ENCODE data around the gene CARMIL3. TPM values are rescaled to one million over a fixed set of nuclear protein-coding genes. Genes with fewer than 3 reads are reported as not detected.

The CARMIL3 gene
- total RNA-seq, 1 donor from 2014 or later = 0.11 TPM

GRCh38 chr14:24060443-24060842 lies 8.6 kb downstream of the CARMIL3 start:
- Histone ChIP-seq H3K27ac (replicated peaks) (no peak overlapping the region), H3K4me3 (no peak overlapping the region), H3K27me3 (ENCODE audit: low read depth) (peaks cover 5% of the 10 kb centered on the region), H3K9me3 (replicated peaks) (no peaks in the 10 kb centered on the region), H3K4me1 (no peaks in the 10 kb centered on the region), H3K36me3 (no peaks in the 10 kb centered on the region)
- DNase-seq = no peak
- intact Hi-C loops (cut with micrococcal nuclease) = loop anchor here (5.0 kb wide), 1 partner anchor 47 kb away; no protein-coding TSS in a partner anchor
- TF ChIP-seq CTCF (IDR thresholded peaks at IDR 0.05; ENCODE audit: borderline replicate concordance) = no peak

- Histone ChIP-seq H3K27me3 (ENCODE audit: low read depth) (peaks cover 5% of the 10 kb centered on the region), H3K36me3 (no peaks in the 10 kb centered on the region), H3K4me3 (no peak overlapping the region), H3K4me1 (no peaks in the 10 kb centered on the region), H3K27ac (replicated peaks) (no peak overlapping the region), H3K9me3 (replicated peaks) (no peaks in the 10 kb centered on the region)
- no peak for TF ChIP-seq CTCF (IDR thresholded peaks at IDR 0.05; ENCODE audit: borderline replicate concordance)
- intact Hi-C loops (cut with micrococcal nuclease) = loop anchor here (5.0 kb wide), 1 partner anchor 46 kb away; no protein-coding TSS in a partner anchor
- DNase-seq = no peak
Observed at GRCh38 chr14:24060984-24061913, 9.4 kb downstream of the CARMIL3 start.

DNA sequence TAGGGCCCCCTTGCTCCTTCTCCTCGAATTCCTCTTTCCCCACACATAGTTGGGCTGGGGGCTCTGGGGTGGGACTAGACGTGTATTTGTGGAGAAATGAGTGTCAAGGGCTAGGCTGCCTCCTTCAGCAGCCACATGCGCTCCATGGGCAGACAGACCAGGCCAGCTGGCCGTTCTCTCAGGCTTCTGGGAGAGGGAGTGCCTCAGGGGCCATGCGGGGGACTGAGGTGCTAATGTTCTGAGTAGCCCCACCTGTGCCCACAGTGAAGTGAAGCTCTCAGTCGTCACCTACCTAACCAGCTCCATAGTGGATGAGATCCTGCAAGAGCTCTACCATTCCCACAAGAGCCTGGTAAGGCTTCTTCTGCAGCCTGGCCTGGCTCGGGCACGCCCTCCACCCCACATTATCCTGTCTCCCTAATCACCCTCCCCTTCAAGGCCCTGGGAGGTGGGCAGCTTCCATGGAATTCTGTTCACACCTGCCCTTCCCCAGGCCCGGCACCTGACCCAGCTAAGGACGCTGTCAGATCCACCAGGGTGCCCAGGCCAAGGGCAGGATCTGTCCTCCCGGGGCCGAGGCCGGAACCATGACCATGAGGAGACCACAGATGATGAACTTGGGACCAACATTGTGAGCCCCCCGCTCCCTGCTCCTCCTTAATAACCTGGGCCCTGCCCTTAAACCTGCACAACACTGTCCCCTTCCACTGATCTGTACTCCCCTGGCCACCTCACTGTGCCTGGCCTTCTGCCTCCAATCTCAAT lies 10.6 kb downstream of the CARMIL3 start:
- H3K4me1 ChIP-seq = no peaks in the 10 kb centered on the region
- no peaks in the 10 kb centered on the region for H3K36me3 ChIP-seq
- H3K27me3 ChIP-seq (ENCODE audit: low read depth) = no peaks in the 10 kb centered on the region
- no peak overlapping the region for H3K4me3 ChIP-seq
- H3K27ac ChIP-seq (replicated peaks) = no peak overlapping the region
- intact Hi-C loops (cut with micrococcal nuclease) = loop anchor here (5.0 kb wide), 1 partner anchor 45 kb away; no protein-coding TSS in a partner anchor
- no peak for TF ChIP-seq CTCF (IDR thresholded peaks at IDR 0.05; ENCODE audit: borderline replicate concordance)
- no peaks in the 10 kb centered on the region for H3K9me3 ChIP-seq (replicated peaks)
- no peak for DNase-seq

DNA sequence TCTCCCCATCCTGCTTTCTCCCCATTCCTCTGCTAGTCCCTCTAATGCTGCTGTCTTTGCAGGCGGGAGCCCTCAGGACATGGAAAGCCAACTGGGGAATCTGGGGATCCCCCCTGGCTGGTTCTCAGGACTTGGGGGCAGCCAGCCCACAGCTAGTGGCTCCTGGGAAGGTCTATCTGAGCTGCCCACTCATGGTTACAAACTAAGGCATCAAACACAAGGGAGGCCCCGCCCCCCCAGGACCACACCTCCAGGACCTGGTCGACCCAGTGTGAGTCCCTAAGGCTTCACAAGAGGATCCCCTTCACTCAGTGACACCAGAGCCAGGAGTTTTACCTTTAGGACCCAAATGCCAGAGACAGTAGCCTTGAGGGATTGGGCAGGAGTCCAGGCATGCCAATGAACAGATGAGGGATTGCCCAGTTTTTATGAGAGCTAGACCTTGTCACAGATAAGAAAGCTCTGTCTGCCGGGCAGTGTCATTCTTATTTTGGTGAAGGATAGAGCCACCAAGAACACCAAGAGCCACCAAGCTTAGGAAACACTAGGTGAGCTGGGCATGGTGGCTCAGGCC lies 11.5 kb downstream of the CARMIL3 start:
- Histone ChIP-seq H3K9me3 (replicated peaks) (no peaks in the 10 kb centered on the region), H3K27ac (replicated peaks) (no peak overlapping the region), H3K4me1 (no peaks in the 10 kb centered on the region), H3K27me3 (ENCODE audit: low read depth) (no peaks in the 10 kb centered on the region), H3K36me3 (no peaks in the 10 kb centered on the region), H3K4me3 (no peak overlapping the region)
- DNase-seq = no peak
- no peak for TF ChIP-seq CTCF (IDR thresholded peaks at IDR 0.05; ENCODE audit: borderline replicate concordance)
- intact Hi-C loops (cut with micrococcal nuclease) = loop anchor here (5.0 kb wide), 1 partner anchor 44 kb away; no protein-coding TSS in a partner anchor

DNA sequence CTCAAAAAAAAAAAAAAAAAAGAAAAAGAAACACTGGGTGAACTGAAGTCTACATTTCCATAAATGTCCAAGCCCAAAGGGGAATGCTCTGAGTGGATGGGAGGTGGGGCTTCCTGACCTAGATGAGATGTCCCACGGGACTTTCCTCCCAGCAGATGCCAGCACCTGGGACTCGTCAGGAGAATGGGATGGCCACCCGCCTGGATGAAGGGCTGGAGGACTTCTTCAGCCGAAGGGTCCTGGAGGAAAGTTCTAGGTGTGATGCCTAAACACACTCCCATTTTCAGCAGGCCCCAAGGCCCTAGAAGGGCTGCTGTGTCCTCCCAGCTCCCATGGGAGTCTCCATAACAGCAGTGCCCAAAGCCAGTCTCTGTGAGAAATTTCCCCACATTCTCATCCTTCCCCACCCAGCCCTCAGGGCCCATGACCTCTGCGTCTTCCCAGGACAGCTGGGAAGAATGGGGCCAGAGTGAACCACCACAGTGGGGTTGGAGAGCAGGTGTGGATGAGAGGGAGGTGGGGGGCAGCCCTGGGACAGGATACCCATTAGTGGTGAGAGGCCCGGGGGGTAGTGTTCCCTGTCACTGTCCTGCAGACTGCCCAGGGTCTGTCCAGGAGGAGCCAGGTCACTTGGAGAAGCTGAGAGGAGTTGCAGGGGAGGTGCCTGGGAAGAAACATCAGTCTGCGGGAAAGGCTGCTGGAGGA lies 12.4 kb downstream of the CARMIL3 start:
- Histone ChIP-seq H3K36me3 (no peaks in the 10 kb centered on the region), H3K4me1 (no peaks in the 10 kb centered on the region), H3K27ac (replicated peaks) (no peak overlapping the region), H3K9me3 (replicated peaks) (no peaks in the 10 kb centered on the region), H3K27me3 (ENCODE audit: low read depth) (peaks cover 7% of the 10 kb centered on the region), H3K4me3 (no peak overlapping the region)
- no peak for TF ChIP-seq CTCF (IDR thresholded peaks at IDR 0.05; ENCODE audit: borderline replicate concordance)
- no peak for DNase-seq
- intact Hi-C loops (cut with micrococcal nuclease) = loop anchor here (5.0 kb wide), 1 partner anchor 43 kb away; no protein-coding TSS in a partner anchor

Measured in left ventricle myocardium inferior (tissue), 1 donor.